NCI-H446 (cell line): ENCODE measurements around the gene KRTAP5-5.
"Not testable (repeated sequence)": the region's sequence is repeated elsewhere in the genome, so short reads cannot be mapped to it uniquely, and the experiment has no call there.

ENCODE experiments used
- DNase-seq, 2 experiments: peaks; one replicate each; lab custom pipeline; 2025; lab: John Stamatoyannopoulos, UW

The KRTAP5-5 gene

GRCh38 chr11:1607156-1607845, 22.3 kb upstream of the KRTAP5-5 start:
- DNase-seq = not testable (repeated sequence)

GRCh38 chr11:1607901-1608300, 21.7 kb upstream of the KRTAP5-5 start:
- DNase-seq = not testable (repeated sequence)

- DNase-seq = no peak
Observed at GRCh38 chr11:1608363-1608762, 21.2 kb upstream of the KRTAP5-5 start, which contains the start of gene KRTAP5-3. KRTAP5-3 (minus strand) TSS chr11:1608463; CDS start chr11:1608385, 78 bp downstream.

DNA sequence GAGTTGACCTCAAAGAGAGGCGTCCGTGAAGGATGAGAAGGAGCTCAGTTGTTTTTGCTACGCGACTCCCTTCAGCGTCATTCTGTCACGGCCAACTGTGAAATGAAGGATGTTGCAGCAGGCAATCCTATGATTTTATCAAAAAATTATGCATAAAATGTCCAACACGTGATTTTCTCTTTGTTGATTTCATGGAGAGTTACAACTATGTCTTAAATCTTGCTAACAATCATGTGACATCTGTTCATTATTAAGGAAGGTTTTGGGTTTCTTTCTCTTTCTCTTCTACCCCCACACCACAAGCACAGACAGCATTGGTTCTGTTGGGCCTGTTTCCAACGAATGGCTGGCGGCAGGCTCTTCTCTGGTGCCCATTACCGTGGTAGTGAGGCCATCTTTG, 11.3 kb upstream of the KRTAP5-5 start:
- DNase-seq = no peak

DNA sequence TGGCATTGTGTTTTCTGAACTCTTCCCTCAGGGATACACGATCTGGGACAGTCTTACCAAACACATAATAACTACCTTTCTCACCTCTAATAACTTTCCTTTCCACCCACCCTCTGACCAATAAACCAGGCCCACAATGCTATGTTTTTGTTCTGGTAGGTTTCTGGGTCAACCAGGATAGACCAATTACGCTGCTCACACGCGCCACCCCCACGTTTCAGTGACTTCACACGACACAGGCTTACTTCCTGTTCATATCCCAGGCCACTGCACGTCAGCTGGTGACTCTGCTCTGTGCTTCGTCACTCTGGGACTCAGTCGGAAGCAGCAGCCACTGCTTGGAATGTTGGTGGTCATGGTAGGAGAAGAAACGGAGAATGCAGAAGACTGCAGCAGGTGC, 10.1 kb upstream of the KRTAP5-5 start:
- DNase-seq = no peak

- no peak for DNase-seq
Observed at GRCh38 chr11:1622086-1622485, 7.5 kb upstream of the KRTAP5-5 start, which contains the start of gene KRTAP5-4. KRTAP5-4 (minus strand) TSS chr11:1622138; CDS start chr11:1622093, 45 bp downstream.

GRCh38 chr11:1623716-1624115, 5.9 kb upstream of the KRTAP5-5 start:
- no peak for DNase-seq

GRCh38 chr11:1624621-1625020, 5.0 kb upstream of the KRTAP5-5 start:
- no peak for DNase-seq

DNA sequence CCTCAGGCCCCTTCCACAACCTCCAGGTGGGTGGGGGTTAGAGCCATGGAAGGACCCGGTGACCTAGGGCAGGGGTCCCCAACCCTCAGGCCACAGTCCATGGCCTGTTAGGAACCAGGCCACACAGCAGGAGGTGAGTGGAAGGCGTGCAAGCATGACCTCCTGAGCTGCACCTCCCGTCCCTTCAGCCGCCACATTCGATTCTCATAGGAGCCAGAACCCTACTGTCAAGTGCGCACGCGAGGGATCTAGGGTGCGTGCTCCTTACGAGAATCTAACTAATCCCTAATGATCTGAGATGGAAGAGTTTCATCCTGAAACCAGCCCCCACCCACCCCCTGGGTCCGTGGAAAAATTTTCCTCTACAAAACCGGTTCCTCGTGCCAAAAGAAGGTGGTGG, 4.0 kb upstream of the KRTAP5-5 start:
- no peak for DNase-seq

DNA sequence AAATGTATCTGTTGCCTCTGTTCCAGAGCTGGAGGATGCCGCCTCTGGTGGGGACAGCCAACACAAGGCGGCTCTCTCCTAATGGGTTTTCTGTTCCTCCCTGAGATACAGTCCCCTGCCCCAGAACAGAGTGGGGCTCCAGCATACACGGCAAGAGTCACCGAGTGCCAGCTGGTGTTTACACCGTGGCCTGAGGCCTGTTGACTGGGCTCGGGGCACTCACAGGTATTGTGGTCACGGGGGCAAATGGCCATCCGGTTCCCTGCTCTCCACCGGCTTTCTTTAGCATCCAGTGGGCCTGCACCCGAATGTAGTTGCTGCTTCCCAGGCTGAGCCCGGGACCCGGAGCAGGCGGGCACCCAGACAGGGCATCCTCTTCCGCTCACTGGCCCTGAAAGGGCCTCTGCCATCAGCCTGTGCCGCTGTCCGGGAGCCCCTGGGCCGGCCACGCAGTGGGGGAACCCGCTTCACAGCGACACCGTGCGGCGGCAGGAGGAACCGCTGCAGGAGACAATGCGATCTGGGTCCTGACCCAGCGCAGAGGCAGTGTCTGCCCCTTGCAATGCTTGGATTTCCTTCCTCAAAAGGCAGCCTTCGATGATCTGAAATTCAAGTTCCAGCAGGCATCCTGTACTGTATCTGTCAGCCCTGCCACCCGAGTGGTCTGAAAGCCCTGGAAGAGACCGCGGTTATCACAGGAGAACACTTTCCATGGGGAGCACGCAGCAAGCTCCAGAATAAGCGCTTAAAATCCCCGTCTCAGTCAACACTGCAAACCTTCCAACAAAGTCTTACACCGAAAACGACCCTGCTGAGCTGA, 859 bp upstream of the KRTAP5-5 start:
- DNase-seq = peak in 1 of 2 experiments; percentile 38

GRCh38 chr11:1630271-1630670, 696 bp downstream of the KRTAP5-5 start:
- DNase-seq = no peak

DNA sequence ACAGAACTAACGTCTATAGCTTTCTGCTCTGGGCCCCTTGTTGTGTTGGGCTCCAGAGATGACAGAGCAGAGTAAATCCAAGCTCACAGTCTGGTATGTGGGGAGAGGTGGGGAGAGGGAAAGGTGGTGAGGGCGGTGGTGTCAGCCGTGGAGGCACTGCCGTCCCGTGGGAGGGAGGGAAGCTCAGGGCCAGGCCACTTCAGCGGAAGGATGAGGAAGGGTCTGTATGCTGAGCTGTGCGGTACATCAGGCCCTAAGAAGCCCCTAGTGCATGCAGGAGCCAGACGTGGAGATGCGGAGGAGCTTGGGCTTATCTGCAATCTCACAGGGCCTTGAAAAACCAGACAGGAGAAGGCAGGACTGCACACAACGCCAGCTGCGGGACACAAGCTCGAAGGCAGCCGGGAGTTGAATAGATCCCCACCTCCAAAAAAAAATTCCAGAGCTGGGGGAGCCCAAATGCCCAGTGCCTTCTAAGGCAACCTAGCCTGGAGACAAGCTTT, 1.5 kb downstream of the KRTAP5-5 start:
- DNase-seq = no peak

GRCh38 chr11:1632053-1632714, 2.6 kb downstream of the KRTAP5-5 start:
- no peak for DNase-seq

DNA sequence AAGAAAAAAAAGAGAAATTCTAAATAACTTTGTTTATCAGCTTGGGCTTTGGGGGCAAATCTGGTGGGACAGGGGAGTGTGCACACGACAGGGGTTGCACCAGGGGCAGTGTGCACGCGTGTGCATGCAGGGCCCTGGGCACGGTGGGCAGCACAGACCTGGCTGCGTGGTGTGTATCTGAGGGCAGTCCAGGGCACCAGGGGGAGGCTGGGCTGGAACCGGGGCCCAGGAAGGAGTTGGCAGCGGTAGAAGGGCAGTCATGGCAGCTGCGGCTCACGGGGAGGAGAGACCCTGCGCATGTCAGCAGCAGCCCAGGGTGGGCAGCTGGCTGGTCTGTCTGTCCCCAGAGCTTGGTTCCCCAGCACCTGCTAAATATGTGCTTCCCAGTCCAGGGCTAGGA, 4.3 kb downstream of the KRTAP5-5 start:
- no peak for DNase-seq

GRCh38 chr11:1636291-1636950, 6.8 kb downstream of the KRTAP5-5 start:
- DNase-seq = no peak

- DNase-seq = no peak
Observed at GRCh38 chr11:1637628-1638027, 8.1 kb downstream of the KRTAP5-5 start.

GRCh38 chr11:1638344-1638743, 8.8 kb downstream of the KRTAP5-5 start:
- DNase-seq = no peak

GRCh38 chr11:1639102-1639620, 9.6 kb downstream of the KRTAP5-5 start:
- no peak for DNase-seq

DNA sequence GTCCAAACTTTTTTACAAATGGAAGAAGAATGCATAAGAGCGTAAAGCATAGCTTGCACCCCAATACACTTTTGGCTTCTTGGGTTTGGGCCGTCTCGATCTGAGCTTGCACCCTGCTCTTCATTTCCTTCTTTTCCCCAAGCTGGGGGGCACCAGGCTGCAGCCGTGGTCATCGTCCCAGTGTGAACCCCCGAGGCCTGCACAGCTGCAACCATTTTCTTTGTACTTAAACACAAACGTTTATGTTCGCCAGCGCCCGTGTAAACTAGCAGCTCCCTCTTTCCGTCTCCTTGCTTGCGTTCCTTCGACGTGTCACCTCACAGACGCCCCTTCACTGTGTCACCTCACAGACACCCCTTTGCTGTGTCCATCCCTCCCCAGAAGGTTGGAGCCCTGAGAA, 10.1 kb downstream of the KRTAP5-5 start:
- DNase-seq = no peak

GRCh38 chr11:1640076-1640946, 10.7 kb downstream of the KRTAP5-5 start:
- DNase-seq = peak in 1 of 2 experiments; percentile 35

GRCh38 chr11:1641096-1641495, 11.5 kb downstream of the KRTAP5-5 start:
- DNase-seq = no peak
